GM23338 (cell line): ENCODE measurements around the gene PHYKPL.

Experiments
- CREB1 ChIP-seq: fragments of 250-450 bp; sonication (Bioruptor Pico); IDR thresholded peaks from 2 replicates; pipeline ENCODE4 v1.5.0; 2020; ENCODE audit warnings: low read depth, mild to moderate bottlenecking, moderate library complexity
- CTCF ChIP-seq, 2 experiments: fragments of 200-600 bp in 1 of 2; sonication (generic) in 1 of 2; conservative IDR thresholded peaks; 2 replicates each; pipeline versions ENCODE4 v1.5.1 to v1.6.1; 2016 to 2017; ENCODE audit warnings: antibody characterized with exemption in 2 of 2, low read depth in 2 of 2, mild to moderate bottlenecking in 2 of 2, moderate library complexity in 1 of 2
- EZH2 ChIP-seq: fragments of 200-600 bp; sonication (generic); IDR thresholded peaks from one replicate; pipeline ENCODE4 v1.8.0; 2017; ENCODE audit warnings: antibody characterized with exemption, mild to moderate bottlenecking, low read depth; ENCODE audit not compliant: unreplicated experiment
- EZH2phosphoT487 ChIP-seq: fragments of 200-600 bp; sonication (generic); IDR thresholded peaks from one replicate; pipeline ENCODE4 v1.8.1; 2018; ENCODE audit warnings: antibody characterized with exemption; ENCODE audit not compliant: unreplicated experiment
- JUNB ChIP-seq: IDR thresholded peaks from one replicate; pipeline ENCODE4 v1.6.1; 2016; ENCODE audit warnings: antibody characterized with exemption; ENCODE audit not compliant: unreplicated experiment
- NANOG ChIP-seq: IDR thresholded peaks from 2 replicates; pipeline ENCODE4 v1.6.1; 2016; ENCODE audit warnings: antibody characterized with exemption, borderline replicate concordance
- POLR2AphosphoS5 ChIP-seq: IDR thresholded peaks from 2 replicates; pipeline ENCODE4 v1.6.1; 2016; ENCODE audit warnings: antibody characterized with exemption, low read depth
- REST ChIP-seq: IDR thresholded peaks from one replicate; pipeline ENCODE4 v1.6.1; 2018; ENCODE audit warnings: antibody characterized with exemption; ENCODE audit not compliant: unreplicated experiment
- STAT1 ChIP-seq: IDR thresholded peaks from one replicate; pipeline ENCODE4 v1.6.1; 2016; ENCODE audit warnings: antibody characterized with exemption; ENCODE audit not compliant: unreplicated experiment
- ZNF331 ChIP-seq: fragments of 250-450 bp; sonication (Bioruptor Pico); IDR thresholded peaks from 2 replicates; pipeline ENCODE4 v1.5.0; 2020; ENCODE audit warnings: low read depth, mild to moderate bottlenecking, moderate library complexity
- TF ChIP-seq, protein P1 (sequence below): fragments of 250-450 bp; sonication (Bioruptor Pico); IDR thresholded peaks from 2 replicates; pipeline ENCODE4 v1.5.0; 2020; ENCODE audit warnings: mild to moderate bottlenecking, moderate library complexity

DNA sequence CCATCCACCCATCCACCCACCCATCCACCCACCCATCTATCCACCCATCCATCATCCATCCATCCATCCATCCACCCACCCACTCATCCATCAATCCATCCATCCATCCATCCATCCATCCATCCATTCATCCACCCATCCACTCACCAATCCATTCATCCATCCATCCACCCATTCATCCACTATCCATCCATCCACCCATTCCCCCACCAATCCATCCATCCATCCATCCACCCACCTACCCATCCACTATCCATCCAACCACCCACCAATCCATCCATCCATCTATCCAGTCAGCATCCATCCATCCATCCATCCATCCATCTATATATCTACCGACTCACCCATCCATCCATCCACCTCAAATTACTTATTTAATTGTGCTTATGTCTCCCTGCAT, 36.9 kb upstream of the PHYKPL start:
- TF ChIP-seq CTCF (conservative IDR thresholded peaks at IDR 0.05; ENCODE audit: low read depth in 2 of 2) (no peak), POLR2AphosphoS5 (no peak), JUNB (no peak), CREB1 (CRISPR knock-in tag) (no peak), EZH2 (no peak), REST (no peak), NANOG (no peak), EZH2phosphoT487 (no peak), ZNF331 (no peak), STAT1 (no peak)
- TF ChIP-seq, protein P1, sequence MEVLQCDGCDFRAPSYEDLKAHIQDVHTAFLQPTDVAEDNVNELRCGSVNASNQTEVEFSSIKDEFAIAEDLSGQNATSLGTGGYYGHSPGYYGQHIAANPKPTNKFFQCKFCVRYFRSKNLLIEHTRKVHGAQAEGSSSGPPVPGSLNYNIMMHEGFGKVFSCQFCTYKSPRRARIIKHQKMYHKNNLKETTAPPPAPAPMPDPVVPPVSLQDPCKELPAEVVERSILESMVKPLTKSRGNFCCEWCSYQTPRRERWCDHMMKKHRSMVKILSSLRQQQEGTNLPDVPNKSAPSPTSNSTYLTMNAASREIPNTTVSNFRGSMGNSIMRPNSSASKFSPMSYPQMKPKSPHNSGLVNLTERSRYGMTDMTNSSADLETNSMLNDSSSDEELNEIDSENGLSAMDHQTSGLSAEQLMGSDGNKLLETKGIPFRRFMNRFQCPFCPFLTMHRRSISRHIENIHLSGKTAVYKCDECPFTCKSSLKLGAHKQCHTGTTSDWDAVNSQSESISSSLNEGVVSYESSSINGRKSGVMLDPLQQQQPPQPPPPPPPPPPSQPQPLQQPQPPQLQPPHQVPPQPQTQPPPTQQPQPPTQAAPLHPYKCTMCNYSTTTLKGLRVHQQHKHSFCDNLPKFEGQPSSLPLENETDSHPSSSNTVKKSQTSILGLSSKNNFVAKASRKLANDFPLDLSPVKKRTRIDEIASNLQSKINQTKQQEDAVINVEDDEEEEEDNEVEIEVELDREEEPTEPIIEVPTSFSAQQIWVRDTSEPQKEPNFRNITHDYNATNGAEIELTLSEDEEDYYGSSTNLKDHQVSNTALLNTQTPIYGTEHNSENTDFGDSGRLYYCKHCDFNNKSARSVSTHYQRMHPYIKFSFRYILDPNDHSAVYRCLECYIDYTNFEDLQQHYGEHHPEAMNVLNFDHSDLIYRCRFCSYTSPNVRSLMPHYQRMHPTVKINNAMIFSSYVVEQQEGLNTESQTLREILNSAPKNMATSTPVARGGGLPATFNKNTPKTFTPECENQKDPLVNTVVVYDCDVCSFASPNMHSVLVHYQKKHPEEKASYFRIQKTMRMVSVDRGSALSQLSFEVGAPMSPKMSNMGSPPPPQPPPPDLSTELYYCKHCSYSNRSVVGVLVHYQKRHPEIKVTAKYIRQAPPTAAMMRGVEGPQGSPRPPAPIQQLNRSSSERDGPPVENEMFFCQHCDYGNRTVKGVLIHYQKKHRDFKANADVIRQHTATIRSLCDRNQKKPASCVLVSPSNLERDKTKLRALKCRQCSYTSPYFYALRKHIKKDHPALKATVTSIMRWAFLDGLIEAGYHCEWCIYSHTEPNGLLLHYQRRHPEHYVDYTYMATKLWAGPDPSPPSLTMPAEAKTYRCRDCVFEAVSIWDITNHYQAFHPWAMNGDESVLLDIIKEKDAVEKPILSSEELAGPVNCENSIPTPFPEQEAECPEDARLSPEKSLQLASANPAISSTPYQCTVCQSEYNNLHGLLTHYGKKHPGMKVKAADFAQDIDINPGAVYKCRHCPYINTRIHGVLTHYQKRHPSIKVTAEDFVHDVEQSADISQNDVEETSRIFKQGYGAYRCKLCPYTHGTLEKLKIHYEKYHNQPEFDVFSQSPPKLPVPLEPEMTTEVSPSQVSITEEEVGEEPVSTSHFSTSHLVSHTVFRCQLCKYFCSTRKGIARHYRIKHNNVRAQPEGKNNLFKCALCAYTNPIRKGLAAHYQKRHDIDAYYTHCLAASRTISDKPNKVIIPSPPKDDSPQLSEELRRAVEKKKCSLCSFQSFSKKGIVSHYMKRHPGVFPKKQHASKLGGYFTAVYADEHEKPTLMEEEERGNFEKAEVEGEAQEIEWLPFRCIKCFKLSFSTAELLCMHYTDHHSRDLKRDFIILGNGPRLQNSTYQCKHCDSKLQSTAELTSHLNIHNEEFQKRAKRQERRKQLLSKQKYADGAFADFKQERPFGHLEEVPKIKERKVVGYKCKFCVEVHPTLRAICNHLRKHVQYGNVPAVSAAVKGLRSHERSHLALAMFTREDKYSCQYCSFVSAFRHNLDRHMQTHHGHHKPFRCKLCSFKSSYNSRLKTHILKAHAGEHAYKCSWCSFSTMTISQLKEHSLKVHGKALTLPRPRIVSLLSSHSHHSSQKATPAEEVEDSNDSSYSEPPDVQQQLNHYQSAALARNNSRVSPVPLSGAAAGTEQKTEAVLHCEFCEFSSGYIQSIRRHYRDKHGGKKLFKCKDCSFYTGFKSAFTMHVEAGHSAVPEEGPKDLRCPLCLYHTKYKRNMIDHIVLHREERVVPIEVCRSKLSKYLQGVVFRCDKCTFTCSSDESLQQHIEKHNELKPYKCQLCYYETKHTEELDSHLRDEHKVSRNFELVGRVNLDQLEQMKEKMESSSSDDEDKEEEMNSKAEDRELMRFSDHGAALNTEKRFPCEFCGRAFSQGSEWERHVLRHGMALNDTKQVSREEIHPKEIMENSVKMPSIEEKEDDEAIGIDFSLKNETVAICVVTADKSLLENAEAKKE (CRISPR knock-in tag): no peak
